Regular cardiac myocyte (primary cell): ENCODE measurements around the gene CRYGB. TPM values are rescaled to one million over a fixed set of nuclear protein-coding genes. Genes with fewer than 3 reads are reported as not detected.

Experiments used
- total RNA-seq: library from RNA; depleted of rRNA; stranded (reverse); fragments of >200 nt; gene quantifications from 2 replicates; pipeline ENCODE4 v1.2.3, GENCODE V29; 2014

Gene CRYGB, protein sequence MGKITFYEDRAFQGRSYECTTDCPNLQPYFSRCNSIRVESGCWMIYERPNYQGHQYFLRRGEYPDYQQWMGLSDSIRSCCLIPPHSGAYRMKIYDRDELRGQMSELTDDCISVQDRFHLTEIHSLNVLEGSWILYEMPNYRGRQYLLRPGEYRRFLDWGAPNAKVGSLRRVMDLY
- total RNA-seq = not detected in 2 replicates

DNA sequence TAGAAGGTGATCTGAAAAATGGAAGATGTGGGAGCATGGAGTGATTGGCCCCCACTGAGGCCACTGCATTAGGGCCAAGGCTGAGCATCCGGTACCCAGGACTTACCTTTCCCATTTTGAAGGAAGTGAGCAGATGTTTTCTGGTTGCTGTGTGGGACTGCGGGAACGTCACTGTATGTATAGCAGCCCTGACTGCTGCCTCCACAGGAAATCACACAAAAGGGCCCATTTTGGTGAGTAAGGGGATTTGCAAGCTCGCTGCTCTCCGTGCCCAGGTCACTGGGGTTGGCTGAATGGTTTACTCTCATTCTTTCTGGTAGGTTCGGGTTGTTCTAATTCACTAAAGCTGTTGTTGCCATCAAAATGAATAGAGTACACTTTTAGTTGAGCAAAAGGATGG is at the start of gene CRYGB:
Gene CRYGB (minus strand): TSS at position 153 of the 400 bp plus-strand sequence. CDS start 38 bp downstream, at position 115.

GRCh38 chr2:208189810-208190503 is 44.0 kb upstream of the CRYGB start, which contains the start of gene C2orf80:
C2orf80 (minus strand) TSS chr2:208190030; CDS start chr2:208186986, 3,044 bp downstream.

GRCh38 chr2:208163489-208163888 is 17.5 kb upstream of the CRYGB start, which contains the start of gene CRYGA:
CRYGA (minus strand) TSS chr2:208163589; CDS start chr2:208163556, 33 bp downstream.

GRCh38 chr2:208129744-208130711 is 15.9 kb downstream of the CRYGB start, which contains the start of gene CRYGC:
CRYGC (minus strand) TSS chr2:208129828; CDS start chr2:208129792, 36 bp downstream.

DNA sequence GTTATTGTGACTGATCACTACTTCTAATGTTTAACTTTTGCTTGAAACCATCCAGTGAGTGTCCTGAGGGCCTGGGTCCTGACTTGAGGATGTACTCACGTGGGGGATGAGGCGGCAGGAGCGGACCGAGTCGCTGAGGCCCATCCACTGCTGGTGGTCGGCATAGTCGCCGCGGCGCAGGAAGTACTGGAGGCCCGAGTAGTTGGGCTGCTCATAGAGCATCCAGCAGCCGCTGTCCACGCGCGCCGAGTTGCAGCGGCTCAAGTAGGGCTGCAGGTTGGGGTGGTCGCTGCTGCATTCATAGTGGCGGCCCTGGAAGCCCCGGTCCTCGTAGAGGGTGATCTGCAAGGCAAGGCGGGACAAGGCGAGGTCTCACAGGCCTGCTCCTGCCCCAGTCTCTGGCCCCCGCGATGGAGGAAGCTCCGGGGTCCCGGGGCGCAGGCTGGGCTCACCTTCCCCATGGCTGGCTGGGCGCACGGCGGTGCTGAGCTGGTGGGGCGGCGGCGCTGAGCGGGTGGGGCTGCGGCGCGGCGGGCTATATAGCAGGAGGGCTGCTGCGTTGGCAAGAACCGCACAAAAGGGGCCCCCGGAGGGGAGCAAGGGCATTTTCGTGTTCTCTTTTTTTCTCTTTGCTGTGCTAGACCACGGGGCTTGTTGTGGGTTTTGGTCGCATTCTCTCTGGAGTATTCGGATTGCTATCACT is 21.8 kb downstream of the CRYGB start, which contains the start of gene CRYGD:
Gene CRYGD (minus strand): TSS at position 512 of the 703 bp plus-strand sequence. CDS start 51 bp downstream, at position 461.

Other genes with a start within 250 kb of the CRYGB start
- gene PLEKHM3, start 120.6 kb downstream of the CRYGB start, total RNA-seq = 11.5 and 31.6 TPM in 2 replicates
- gene CRYGD, start 21.6 kb downstream of the CRYGB start, total RNA-seq = not detected in 2 replicates
- not detected in 2 replicates for gene CRYGC, start 16.3 kb downstream of the CRYGB start, total RNA-seq
- gene CRYGA, start 17.4 kb upstream of the CRYGB start, total RNA-seq = not detected in 2 replicates
- gene C2orf80, start 43.9 kb upstream of the CRYGB start, total RNA-seq = not detected in 2 replicates
- gene IDH1, start 108.9 kb upstream of the CRYGB start, total RNA-seq = 103 and 107 TPM in 2 replicates
- gene PIKFYVE, start 120.1 kb upstream of the CRYGB start, total RNA-seq = 24.0 and 30.7 TPM in 2 replicates